Esophagus muscularis mucosa (tissue), 4 donors: ENCODE measurements around the gene ATXN7L3. TPM values are rescaled to one million over a fixed set of nuclear protein-coding genes. Genes with fewer than 3 reads are reported as not detected.

Experiments used
- DNase-seq: peaks from one replicate; pipeline ENCODE4 v3.0.0-alpha.2; 2017; ENCODE audit errors: extremely low spot score
- H3K27ac ChIP-seq, 4 donors: fragments of 200-600 bp; sonication (generic); replicated peaks in 1 of 4; 1 replicate in 3 of 4; 2 replicates in 1 of 4; pipeline ENCODE4 v1.5.1; 2016 to 2019; ENCODE audit warnings: mild to moderate bottlenecking in 1 of 4
- H3K27me3 ChIP-seq, 4 donors: fragments of 200-600 bp; sonication (generic); one replicate each; pipeline versions ENCODE4 v1.5.1 to v1.6.0; 2016 to 2019
- H3K36me3 ChIP-seq, 4 donors: fragments of 200-600 bp; sonication (generic); one replicate each; pipeline ENCODE4 v1.5.1; 2016 to 2019
- H3K4me1 ChIP-seq, 4 donors: fragments of 200-600 bp; sonication (generic); one replicate each; pipeline ENCODE4 v1.5.1; 2016 to 2019
- H3K4me3 ChIP-seq, 4 donors: fragments of 200-600 bp; sonication (generic); 1 replicate in 2 of 4; 2 replicates in 2 of 4; pipeline ENCODE4 v1.5.1; 2016 to 2019; ENCODE audit warnings: mild to moderate bottlenecking in 4 of 4, moderate library complexity in 1 of 4
- H3K9me3 ChIP-seq, 4 donors: fragments of 200-600 bp; sonication (generic); 1 replicate in 3 of 4; 2 replicates in 1 of 4; pipeline ENCODE4 v1.5.1; 2016 to 2019
- EP300 ChIP-seq: sonication (generic); formaldehyde crosslinking; IDR thresholded peaks from one replicate; pipeline ENCODE4 v1.6.1; 2017; ENCODE audit warnings: antibody characterized with exemption
- POLR2A ChIP-seq: fragments of 450-650 bp; IDR thresholded peaks from one replicate; pipeline ENCODE4 v1.6.1; 2017; ENCODE audit warnings: antibody characterized with exemption, moderate library complexity, mild to moderate bottlenecking, low read depth
- POLR2AphosphoS5 ChIP-seq, 2 donors: sonication (generic); formaldehyde crosslinking; IDR thresholded peaks; one replicate each; pipeline ENCODE4 v1.6.1; 2017; ENCODE audit warnings: antibody characterized with exemption in 2 of 2
- WGBS: methylation state at CpG from one replicate; pipeline ENCODE4 v1.1.5; 2018; 5-methylcytosine and 5-hydroxymethylcytosine counted together
- intact Hi-C: fragments of 100-400 bp; cut with DNase I; formaldehyde crosslinking; loops from one replicate; pipeline ENCODE4 v1.15.1; 2023
- total RNA-seq, 4 donors: library from RNA; depleted of rRNA; stranded (reverse); fragments of >200 nt; gene quantifications; one replicate each; pipeline versions ENCODE4 v1.1.0 to v1.2.1, GENCODE V29; 2016
- TF ChIP-seq, protein P1 (sequence below), 3 experiments: fragments of 200-600 bp in 2 of 3; fragments of 450-650 bp in 1 of 3; sonication (generic) in 2 of 3; IDR thresholded peaks; one replicate each; pipeline ENCODE4 v1.5.1; 2017 to 2019; ENCODE audit warnings: antibody characterized with exemption in 3 of 3, mild to moderate bottlenecking in 2 of 3, moderate library complexity in 1 of 3

The ATXN7L3 gene
- total RNA-seq, 4 donors from 2014 or later, result 41.9 to 72.6 (median 50.0) TPM

DNA sequence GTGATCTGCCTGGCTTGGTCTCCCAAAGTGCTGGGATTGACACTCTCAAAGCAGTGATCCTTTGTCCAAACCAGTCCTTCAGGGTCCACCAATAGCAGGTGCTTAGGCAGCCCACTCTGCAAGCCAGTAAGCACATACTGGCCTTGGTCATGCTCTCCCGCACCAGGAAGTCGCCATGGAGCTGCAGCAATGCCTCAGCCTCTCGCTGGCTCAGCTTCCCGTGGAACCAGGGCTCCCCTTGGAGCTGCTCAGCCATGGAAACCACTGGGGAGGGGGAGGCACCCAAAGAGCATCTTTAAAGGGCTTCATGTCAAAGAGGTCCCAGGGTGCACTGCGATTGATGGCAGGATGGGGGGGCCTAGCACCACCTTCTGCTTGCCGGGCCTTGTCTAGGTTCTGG lies 29.4 kb upstream of the ATXN7L3 start:
- TF ChIP-seq POLR2A (no peak), POLR2AphosphoS5 (IDR thresholded peaks at IDR 0.05) (no peak), EP300 (no peak)
- TF ChIP-seq, protein P1, sequence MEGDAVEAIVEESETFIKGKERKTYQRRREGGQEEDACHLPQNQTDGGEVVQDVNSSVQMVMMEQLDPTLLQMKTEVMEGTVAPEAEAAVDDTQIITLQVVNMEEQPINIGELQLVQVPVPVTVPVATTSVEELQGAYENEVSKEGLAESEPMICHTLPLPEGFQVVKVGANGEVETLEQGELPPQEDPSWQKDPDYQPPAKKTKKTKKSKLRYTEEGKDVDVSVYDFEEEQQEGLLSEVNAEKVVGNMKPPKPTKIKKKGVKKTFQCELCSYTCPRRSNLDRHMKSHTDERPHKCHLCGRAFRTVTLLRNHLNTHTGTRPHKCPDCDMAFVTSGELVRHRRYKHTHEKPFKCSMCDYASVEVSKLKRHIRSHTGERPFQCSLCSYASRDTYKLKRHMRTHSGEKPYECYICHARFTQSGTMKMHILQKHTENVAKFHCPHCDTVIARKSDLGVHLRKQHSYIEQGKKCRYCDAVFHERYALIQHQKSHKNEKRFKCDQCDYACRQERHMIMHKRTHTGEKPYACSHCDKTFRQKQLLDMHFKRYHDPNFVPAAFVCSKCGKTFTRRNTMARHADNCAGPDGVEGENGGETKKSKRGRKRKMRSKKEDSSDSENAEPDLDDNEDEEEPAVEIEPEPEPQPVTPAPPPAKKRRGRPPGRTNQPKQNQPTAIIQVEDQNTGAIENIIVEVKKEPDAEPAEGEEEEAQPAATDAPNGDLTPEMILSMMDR (IDR thresholded peaks at IDR 0.05), result no peak
- H3K27me3 ChIP-seq, result no peaks in the 10 kb centered on the region
- H3K36me3 ChIP-seq, result no peaks in the 10 kb centered on the region
- H3K4me3 ChIP-seq, result no peak overlapping the region
- no peak for DNase-seq
- 92% methylated on average over 5 of the region's 6 CpGs for WGBS
- H3K9me3 ChIP-seq, result no peaks in the 10 kb centered on the region
- H3K4me1 ChIP-seq, result peaks cover 0 to 8% (median 5%) of the 10 kb centered on the region in 4 donors
- intact Hi-C loops, result no loop called here
- H3K27ac ChIP-seq, result no peak overlapping the region

DNA sequence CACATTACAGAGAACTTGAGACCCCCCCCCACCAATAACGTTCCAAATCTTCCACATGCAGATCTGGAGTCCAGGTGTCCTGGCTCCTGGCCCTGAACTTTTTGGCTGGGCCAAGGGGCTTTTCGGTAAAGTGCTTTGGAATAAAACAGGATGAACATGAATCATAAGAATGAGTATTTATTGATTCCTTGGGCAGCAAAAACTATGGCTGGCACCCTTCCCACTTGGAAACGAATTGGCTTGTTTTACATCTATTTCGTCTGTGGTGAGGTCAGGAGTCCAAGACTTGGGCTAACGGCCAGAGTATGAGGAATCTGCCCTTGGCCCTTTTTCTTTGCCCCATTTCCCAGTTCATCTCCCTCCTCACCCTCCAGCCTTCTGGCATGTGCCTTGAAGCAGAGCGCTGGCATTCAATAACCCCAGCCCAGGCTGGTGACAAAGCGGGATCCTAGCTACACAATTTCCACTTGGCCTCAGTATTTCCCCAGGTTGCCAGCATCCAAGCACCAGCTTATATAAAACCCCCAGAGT lies 23.9 kb upstream of the ATXN7L3 start:
- peaks cover 20 to 28% (median 27%) of the 10 kb centered on the region in 4 donors for H3K4me1 ChIP-seq
- no peak overlapping the region for H3K4me3 ChIP-seq
- H3K27me3 ChIP-seq, result no peaks in the 10 kb centered on the region
- H3K27ac ChIP-seq, result peak overlapping the region; percentile 100
- no peak for TF ChIP-seq EP300
- peak in 1 of 2 donors; percentile 34 for TF ChIP-seq POLR2AphosphoS5 (IDR thresholded peaks at IDR 0.05)
- TF ChIP-seq, protein P1 (IDR thresholded peaks at IDR 0.05), result no peak
- H3K36me3 ChIP-seq, result no peaks in the 10 kb centered on the region
- intact Hi-C loops, result no loop called here
- WGBS, result 25% methylated on average over 7 of the region's 7 CpGs
- no peak for DNase-seq
- no peaks in the 10 kb centered on the region for H3K9me3 ChIP-seq

DNA sequence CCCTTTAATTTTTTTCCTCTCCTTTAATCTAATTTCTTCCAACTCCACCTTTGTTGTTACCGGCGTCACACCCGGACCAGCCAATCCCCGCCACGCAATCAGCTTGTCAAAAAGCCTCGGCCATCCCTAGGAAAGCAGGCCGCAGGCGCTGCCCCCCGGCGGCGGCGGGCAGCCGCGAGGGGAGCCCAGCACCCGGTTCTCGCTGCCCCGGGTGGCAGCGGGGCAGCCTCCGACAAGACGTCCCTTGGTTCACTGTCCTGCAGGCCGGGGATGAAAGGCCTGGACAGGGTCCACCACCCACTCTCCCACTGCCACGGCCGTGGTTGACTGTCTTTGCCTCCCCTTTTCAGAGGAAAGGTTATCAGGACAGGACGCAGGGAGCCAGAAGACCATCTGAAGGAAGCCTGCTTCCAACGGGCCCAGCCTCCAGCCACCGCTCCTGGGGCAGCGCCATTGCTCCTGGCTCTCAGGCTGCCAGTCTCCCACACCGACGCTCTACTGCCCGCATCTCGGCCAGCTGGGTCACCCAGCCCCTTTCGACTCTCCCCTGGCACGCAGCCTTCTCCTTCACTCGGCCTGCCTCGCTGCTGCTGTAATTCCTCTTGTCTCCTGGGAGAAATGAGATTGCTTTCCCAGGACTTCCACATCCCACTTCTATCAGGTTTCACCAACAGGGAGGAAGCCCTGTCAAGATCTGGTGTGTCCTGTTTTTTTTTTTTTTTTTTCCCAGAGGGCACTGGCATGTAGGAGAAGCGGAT lies 22.6 kb upstream of the ATXN7L3 start:
- TF ChIP-seq, protein P1 (IDR thresholded peaks at IDR 0.05), result peak; percentile 9 to 41 (median 30)
- TF ChIP-seq EP300 (no peak), POLR2AphosphoS5 (IDR thresholded peaks at IDR 0.05) (peak; percentile 70 to 87), POLR2A (no peak)
- DNase-seq, result peak; percentile 96
- intact Hi-C loops, result no loop called here
- no peaks in the 10 kb centered on the region for H3K9me3 ChIP-seq
- H3K27ac ChIP-seq, result peak overlapping the region; percentile 100
- no peaks in the 10 kb centered on the region for H3K36me3 ChIP-seq
- H3K27me3 ChIP-seq, result no peaks in the 10 kb centered on the region
- peaks cover 30 to 39% (median 38%) of the 10 kb centered on the region in 4 donors for H3K4me1 ChIP-seq
- peak overlapping the region; percentile 92 to 98 (median 96) for H3K4me3 ChIP-seq
- under 1% methylated on average over 25 of the region's 36 CpGs for WGBS

DNA sequence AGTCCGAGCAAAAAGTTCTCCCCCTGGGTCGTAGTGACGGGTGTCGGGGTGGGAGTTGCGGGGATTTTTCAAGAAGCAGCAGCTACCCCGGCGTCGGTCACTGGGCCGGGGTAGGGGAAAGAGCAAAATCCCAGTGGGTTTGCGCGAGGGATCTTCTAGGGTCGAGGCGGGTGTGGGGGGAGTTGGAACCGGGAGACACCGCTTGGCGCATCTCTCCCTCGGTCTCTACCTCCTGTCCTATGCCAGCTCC lies 22.1 kb upstream of the ATXN7L3 start:
- H3K4me3 ChIP-seq, result peak overlapping the region; percentile 92 to 98 (median 96)
- peaks cover 0 to 4% (median 3%) of the 10 kb centered on the region in 4 donors for H3K36me3 ChIP-seq
- peak; percentile 93 for DNase-seq
- intact Hi-C loops, result no loop called here
- 0% methylated on average over 17 of the region's 17 CpGs for WGBS
- peak overlapping the region; percentile 100 for H3K27ac ChIP-seq
- peaks cover 35 to 44% (median 43%) of the 10 kb centered on the region in 4 donors for H3K4me1 ChIP-seq
- no peaks in the 10 kb centered on the region for H3K9me3 ChIP-seq
- H3K27me3 ChIP-seq, result no peaks in the 10 kb centered on the region
- TF ChIP-seq POLR2A (no peak), POLR2AphosphoS5 (IDR thresholded peaks at IDR 0.05) (no peak)

GRCh38 chr17:44221084-44221861 lies 21.6 kb upstream of the ATXN7L3 start:
- under 1% methylated on average over 52 of the region's 54 CpGs for WGBS
- Histone ChIP-seq H3K27me3 (no peaks in the 10 kb centered on the region), H3K27ac (peak overlapping the region; percentile 100), H3K4me3 (peak overlapping the region; percentile 92 to 98 (median 96)), H3K9me3 (no peaks in the 10 kb centered on the region), H3K36me3 (peaks cover 5 to 10% (median 9%) of the 10 kb centered on the region in 4 donors), H3K4me1 (peaks cover 38 to 49% (median 48%) of the 10 kb centered on the region in 4 donors)
- TF ChIP-seq POLR2AphosphoS5 (IDR thresholded peaks at IDR 0.05) (peak; percentile 21 to 30), POLR2A (no peak)
- intact Hi-C loops, result no loop called here
- DNase-seq, result peak; percentile 95
